Suprapubic skin (tissue), 4 donors: Measurements from ENCODE around the gene ZBTB4.

Source experiments
- CTCF ChIP-seq, 2 donors: fragments of 200-600 bp in 1 of 2; fragments of 450-650 bp in 1 of 2; sonication (generic) in 1 of 2; IDR thresholded peaks; one replicate each; pipeline ENCODE4 v1.5.1; 2016 to 2019; ENCODE audit warnings: antibody characterized with exemption in 2 of 2, mild to moderate bottlenecking in 1 of 2, moderate library complexity in 1 of 2
- EP300 ChIP-seq: sonication (generic); formaldehyde crosslinking; IDR thresholded peaks from one replicate; pipeline ENCODE4 v1.6.1; 2017; ENCODE audit warnings: antibody characterized with exemption
- POLR2A ChIP-seq, 2 donors: fragments of 450-650 bp; IDR thresholded peaks; one replicate each; pipeline ENCODE4 v1.6.1; 2017; ENCODE audit warnings: antibody characterized with exemption in 2 of 2, mild to moderate bottlenecking in 2 of 2, moderate library complexity in 2 of 2
- POLR2AphosphoS5 ChIP-seq, 3 donors: sonication (generic); formaldehyde crosslinking; IDR thresholded peaks; one replicate each; pipeline ENCODE4 v1.6.1; 2017; ENCODE audit warnings: antibody characterized with exemption in 3 of 3

DNA sequence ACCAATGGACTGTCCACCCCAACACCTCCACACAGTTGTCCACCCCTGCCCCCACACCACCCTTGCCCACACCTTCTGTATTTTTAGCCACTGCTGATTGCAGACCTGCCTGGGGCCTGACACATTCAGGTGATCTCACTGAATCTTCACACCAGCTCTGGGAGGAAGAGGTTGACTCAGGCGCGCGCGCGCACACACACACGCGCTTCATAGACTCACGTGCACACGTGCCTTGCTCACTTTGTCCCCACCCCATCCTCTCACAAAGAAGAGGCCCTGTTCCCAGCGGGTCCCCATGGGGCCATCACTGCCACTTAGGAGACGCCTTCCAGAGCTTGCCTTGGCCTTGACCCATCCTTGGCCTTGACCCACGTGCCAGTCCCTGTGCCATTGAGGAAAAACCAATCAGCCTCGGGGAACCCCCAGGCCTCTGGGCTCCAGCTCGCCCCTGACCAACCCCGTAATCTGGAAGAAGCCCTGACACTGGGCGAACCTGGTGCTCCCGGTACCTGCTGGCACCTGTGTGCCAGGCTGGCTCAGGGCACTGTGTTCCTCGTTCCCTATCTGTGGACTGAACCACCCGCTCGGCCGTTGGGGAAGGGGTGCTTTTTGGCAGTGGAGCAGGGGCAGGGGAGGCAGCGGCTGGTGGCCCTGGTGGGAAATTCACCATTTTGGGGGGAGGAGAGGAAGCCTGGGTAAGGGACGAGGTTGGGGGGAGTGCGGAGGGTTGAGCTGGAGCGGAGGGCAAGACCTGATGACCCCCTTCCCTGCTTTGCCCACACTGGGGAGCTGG is 68.6 kb downstream of the ZBTB4 start:
- TF ChIP-seq CTCF (IDR thresholded peaks at IDR 0.05): no peak
- no peak for TF ChIP-seq POLR2AphosphoS5 (IDR thresholded peaks at IDR 0.05)
- no peak for TF ChIP-seq EP300
- TF ChIP-seq POLR2A (IDR thresholded peaks at IDR 0.05): no peak
